ENCODE data around the gene DMTF1. TPM values are rescaled to one million over a fixed set of nuclear protein-coding genes. Genes with fewer than 3 reads are reported as not detected.
A peak's percentile ranks its signal among the peaks of the same experiment; 100 is the strongest.

DMTF1 gene
- total and polyA plus RNA-seq, 9 donors = 38.2 to 107 (median 78.3) TPM

GRCh38 chr7:87154166-87154565, 1.9 kb downstream of the DMTF1 start:
- no peaks in the 10 kb centered on the region for H3K9me3 ChIP-seq
- no peaks in the 10 kb centered on the region for H3K27me3 ChIP-seq
- H3K4me3 ChIP-seq = peak overlapping the region; percentile 97
- TF ChIP-seq POLR2A (IDR thresholded peaks at IDR 0.05) (no peak), EP300 (IDR thresholded peaks at IDR 0.05) (no peak), CTCF (IDR thresholded peaks at IDR 0.05) (no peak)
- H3K27ac ChIP-seq = no peak overlapping the region
- no peak for DNase-seq
- 39 to 46% (median 42%) methylated on average over 2 of the region's 2 CpGs for WGBS, 3 donors
- intact Hi-C loops (cut with DNase I) = loop anchor here in 3 of 4 donors (2.0 to 10.0 kb wide), 3 partner anchors 61 to 68 kb away; partner anchors contain the start of gene TMEM243 (in 1 of the 3)
- no peaks in the 10 kb centered on the region for H3K4me1 ChIP-seq (ENCODE audit: insufficient read depth)
- H3K36me3 ChIP-seq = no peaks in the 10 kb centered on the region

- DNase-seq = no peak
- WGBS, 3 donors = 33 to 38% (median 37%) methylated on average over 3 of the region's 3 CpGs
- no peaks in the 10 kb centered on the region for H3K9me3 ChIP-seq
- intact Hi-C loops (cut with DNase I) = loop anchor here in 3 of 4 donors (2.0 to 10.0 kb wide), 3 partner anchors 60 to 68 kb away; partner anchors contain the start of gene TMEM243 (in 1 of the 3)
- no peaks in the 10 kb centered on the region for H3K27me3 ChIP-seq
- no peaks in the 10 kb centered on the region for H3K36me3 ChIP-seq
- no peak overlapping the region for H3K27ac ChIP-seq
- no peak for TF ChIP-seq POLR2A (IDR thresholded peaks at IDR 0.05)
- TF ChIP-seq CTCF (IDR thresholded peaks at IDR 0.05) = no peak
- TF ChIP-seq EP300 (IDR thresholded peaks at IDR 0.05) = no peak
- no peaks in the 10 kb centered on the region for H3K4me1 ChIP-seq (ENCODE audit: insufficient read depth)
- H3K4me3 ChIP-seq = no peak overlapping the region
Observed at GRCh38 chr7:87154569-87154968, 2.3 kb downstream of the DMTF1 start.

GRCh38 chr7:87155788-87156187, 3.5 kb downstream of the DMTF1 start:
- no peak overlapping the region for H3K4me3 ChIP-seq
- H3K9me3 ChIP-seq = no peaks in the 10 kb centered on the region
- no peaks in the 10 kb centered on the region for H3K27me3 ChIP-seq
- 65 to 73% (median 72%) methylated on average over 3 of the region's 3 CpGs for WGBS, 3 donors
- no peak overlapping the region for H3K27ac ChIP-seq
- no peaks in the 10 kb centered on the region for H3K36me3 ChIP-seq
- no peak for DNase-seq
- no peak for TF ChIP-seq EP300 (IDR thresholded peaks at IDR 0.05)
- TF ChIP-seq CTCF (IDR thresholded peaks at IDR 0.05) = no peak
- TF ChIP-seq POLR2A (IDR thresholded peaks at IDR 0.05) = no peak
- intact Hi-C loops (cut with DNase I) = loop anchor here in 2 of 4 donors (2.0 to 10.0 kb wide), 2 partner anchors 59 to 61 kb away; partner anchors contain the start of gene TMEM243 (in 1 of the 2)
- no peaks in the 10 kb centered on the region for H3K4me1 ChIP-seq (ENCODE audit: insufficient read depth)

GRCh38 chr7:87156709-87157108, 4.5 kb downstream of the DMTF1 start:
- Histone ChIP-seq H3K4me1 (ENCODE audit: insufficient read depth) (no peaks in the 10 kb centered on the region), H3K27ac (no peak overlapping the region), H3K36me3 (no peaks in the 10 kb centered on the region), H3K27me3 (no peaks in the 10 kb centered on the region), H3K4me3 (no peak overlapping the region), H3K9me3 (no peaks in the 10 kb centered on the region)
- intact Hi-C loops (cut with DNase I) = loop anchor here in 1 of 4 donors (10.0 kb wide), 1 partner anchor 58 kb away; the partner anchor contains the start of gene TMEM243
- 33 to 43% (median 37%) methylated on average over 2 of the region's 2 CpGs for WGBS, 3 donors
- no peak for TF ChIP-seq CTCF (IDR thresholded peaks at IDR 0.05)
- no peak for DNase-seq
